GM21515 (cell line): Measurements from ENCODE around the gene SH3TC1.

Experiments
- ATAC-seq: cut with Tn5 transposase; IDR thresholded peaks from one replicate; pipeline ENCODE4 v1.9.1; 2021; ENCODE audit not compliant: unreplicated experiment

Gene SH3TC1

DNA sequence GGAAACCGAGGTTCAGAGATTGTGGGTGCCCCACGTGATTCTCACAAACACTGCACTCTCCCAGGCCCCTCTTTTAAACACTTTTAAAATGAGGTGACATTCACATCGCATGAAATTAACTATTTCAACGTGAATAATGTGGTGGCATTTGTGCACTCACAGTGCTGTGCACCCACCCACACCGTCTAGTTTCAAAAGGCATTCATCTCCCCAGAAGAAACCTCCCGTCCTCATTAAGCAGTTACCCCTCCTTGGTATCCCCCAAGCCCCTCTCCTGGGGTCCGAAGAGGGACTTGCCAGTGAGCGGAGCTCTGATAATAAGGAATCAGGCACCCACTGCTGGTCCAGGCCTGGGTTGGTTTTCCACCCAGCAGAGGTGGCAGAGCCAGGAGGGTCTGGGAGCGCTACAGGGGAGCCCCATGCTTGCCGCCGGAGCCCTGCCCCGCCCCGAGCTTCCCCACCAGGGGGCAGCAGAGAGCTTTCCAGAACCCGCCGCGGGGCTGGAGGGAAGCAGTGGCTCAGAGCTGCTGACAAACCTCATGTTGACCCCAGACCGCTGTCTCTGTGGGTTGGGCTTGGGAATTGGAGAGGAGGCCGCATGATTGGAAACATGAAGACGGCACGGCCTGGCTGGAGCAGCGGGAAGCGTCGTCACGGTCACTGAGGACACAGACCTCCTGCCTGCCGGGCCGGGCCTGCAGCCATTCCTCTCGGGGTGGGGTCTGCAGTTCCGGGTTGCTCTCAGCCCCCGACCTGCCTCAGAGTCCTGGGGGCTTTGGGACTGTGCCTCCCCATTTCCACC is 43.0 kb downstream of the SH3TC1 start:
- ATAC-seq = peak; percentile 62

DNA sequence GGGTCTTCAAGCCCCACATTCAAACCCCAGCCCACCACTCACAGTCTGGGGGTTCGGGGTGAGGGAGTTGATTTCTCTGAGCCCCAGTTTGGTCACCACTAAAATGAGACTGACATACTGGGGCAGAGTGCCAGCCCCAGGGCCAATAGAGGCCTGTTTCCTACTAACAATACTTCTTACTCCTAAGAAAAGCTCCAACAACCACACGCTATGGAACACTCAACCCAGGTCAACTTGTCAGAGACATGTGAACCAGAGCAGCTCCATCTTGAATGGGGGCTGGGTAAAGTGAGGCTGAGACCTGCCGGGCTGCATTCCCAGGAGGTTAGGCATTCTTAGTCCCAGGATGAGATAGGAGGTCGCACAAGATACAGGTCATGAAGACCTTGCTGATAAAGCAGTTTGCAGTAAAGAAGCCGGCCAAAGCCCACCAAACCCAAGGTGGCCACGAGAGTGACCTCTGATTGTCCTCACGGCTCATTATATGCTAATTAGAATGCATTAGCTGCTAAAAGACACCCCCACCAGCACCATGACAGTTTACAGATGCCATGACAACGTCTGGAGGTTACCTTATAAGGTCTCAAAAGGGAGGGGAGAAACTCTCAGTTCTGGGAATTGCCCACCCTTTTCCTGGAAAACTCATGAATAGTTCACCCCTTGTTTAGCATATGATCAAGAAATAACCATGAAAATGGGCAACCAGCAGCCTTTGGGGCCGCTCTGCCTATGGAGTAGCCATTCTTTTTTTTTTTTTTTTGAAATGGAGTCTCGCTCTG is 43.9 kb downstream of the SH3TC1 start:
- no peak for ATAC-seq

DNA sequence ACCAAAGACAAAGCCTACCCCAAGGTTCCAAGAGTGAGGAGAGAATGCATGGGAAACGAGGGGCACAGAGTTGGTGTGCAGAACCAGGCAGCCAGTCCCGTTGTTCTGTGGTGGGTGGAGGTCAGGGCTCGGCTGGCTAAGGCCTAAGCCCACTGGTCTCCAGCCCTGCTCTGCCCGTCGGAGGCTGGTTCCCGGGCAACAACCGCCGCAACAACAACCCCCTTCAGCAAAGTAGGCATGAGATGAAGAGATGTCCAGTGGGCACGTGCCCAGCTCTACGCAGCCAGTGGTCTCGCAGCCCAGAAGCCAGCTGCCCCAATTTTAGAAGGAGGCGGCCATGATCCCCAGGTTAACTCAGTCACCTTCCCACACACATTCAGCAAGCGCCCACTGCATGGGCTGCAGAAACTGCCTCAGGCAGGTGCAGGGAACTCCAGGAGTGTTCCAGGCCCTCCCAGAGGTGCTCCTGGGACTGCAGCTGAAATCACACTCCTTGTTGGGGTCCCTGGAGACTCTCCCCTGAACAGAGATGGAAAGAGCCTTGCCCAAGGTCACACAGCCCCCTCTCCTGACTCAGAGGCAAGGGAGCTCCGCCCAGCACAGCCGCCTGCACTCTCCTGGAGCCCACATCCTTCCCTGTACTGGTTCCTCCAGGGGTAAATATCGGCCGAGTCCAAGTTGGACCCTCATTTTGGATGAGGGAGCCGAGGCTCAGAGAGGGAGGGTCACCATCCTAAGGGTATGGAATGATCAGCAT is 45.1 kb downstream of the SH3TC1 start:
- ATAC-seq = no peak

DNA sequence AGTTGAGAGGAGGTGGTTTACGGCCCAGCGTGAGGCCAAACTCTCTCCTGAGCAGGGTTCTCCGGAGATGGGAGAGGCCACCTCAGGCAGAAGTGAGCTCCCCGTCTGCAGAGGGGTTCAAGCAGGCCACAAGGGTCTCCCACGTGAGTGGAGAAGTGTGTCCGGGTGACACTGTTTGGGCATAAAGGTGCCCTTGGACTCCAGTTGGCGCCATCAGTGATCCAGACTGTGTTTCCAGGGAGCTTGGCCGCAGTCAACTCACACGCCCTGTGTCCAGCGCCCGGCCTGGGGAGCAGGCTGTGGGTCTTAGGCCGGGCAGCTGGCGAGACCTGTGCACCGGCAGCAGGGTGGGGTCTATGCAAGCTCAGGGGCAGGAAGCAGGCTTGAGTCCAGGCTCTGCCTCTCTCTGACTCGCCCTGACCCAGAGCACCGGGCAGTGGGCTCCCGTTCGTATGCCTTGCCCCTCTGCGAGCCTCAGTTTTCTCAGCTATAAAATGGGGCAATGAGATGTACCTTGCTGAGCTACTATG is 45.9 kb downstream of the SH3TC1 start:
- no peak for ATAC-seq

DNA sequence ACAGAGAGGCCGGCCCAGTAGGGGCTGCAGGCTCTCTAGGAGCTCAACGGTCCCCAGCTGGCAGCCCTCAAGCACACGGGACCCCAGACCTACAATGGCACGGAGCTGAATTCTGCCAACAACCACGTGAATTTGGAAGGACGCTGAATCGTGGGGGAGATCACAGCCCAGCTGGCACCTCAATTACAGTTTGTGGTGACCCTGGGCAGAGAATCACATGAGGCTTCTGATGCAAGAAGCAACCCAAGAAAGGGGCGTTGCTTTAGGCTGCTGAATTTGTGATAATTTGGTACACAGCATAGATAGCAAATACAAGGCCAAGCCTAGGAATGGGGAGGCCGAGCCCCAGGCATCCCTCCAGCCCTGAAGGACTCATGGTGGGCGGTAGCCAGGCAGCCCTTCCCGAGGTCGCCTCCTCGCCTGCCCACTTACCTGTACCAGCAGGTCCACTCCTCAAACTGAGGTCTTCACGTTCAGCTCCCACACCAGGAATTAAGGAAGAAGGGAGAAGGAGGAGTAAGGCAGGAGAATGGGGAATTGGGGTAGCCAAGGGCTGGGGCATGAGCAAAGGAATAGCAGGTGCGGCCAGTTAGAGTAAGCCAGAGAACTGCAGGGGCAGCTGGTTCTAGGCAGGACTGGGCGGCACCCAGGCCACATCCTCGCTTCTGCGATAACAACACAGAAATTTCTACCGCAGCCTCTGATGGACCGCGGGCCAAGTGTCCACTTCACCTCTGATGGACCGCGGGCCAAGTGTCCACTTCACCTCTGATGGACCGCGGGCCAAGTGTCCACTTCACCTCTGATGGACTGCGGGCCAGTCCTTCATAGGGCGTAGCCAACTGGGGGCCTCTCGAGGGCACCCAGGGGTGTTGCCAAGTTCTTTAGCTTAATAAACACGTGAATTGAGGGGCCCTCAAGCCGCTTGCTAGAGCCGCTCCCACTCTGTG is 47.1 kb downstream of the SH3TC1 start:
- no peak for ATAC-seq

DNA sequence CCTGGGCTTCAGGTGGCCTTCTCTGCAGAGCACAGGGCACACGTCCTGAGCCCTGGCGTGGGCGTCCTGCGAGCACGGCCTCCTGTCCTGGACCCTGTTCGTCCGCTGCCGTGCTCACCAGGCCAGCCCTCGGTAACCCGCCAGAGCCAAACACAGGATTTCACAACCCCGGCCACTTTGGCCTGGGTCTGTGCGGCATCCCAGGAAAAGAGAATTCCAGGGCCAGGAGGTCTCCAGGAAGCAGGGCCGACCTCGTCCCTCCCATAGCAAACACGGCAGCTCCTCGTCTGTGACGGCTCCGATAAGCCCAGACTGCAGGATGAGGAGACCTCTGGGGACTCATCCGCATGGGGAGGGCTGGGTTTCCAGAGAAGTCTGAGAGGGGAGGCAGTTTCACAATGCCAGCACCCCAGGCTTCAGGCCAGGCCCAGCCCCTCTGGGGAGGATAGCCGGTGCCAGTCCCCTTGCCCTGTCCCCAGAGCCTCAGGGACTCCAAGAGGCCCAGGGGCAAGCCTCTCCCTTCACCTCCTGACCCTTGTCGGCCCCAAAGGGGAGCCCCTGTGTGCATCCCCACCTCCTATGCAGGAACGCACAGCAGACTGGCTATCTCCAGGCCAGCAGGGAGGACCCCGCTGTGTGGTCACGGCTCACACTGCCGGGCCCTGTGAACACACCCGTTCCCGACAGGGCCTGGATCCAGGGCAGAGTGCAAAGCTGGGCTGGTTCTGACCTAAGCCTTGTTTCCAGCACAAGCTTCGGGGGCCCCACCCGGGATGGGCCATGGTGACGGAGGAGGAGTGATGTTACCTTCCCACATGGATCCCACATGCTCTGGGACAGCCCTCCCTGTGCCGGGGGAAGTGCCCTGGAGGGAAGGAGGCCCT is 48.2 kb downstream of the SH3TC1 start:
- no peak for ATAC-seq

DNA sequence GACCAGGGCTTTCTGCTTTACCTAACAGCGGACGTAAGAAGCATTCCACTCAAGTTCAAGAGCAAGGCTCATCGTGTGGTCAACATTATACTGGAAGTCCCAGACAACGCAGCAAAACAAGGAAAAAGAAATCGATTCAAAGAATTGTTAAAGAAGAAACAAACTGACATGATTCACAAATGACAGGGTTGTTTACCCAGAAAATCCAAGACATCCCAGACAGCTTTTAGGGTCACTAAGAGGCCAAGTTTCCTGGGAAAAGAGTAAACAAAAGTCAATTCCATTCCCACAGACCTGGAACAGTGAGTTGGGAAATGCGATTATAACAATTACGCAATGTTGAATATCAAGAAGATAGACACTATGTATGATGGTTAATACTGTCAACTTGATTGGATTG is 49.0 kb downstream of the SH3TC1 start:
- ATAC-seq = no peak

DNA sequence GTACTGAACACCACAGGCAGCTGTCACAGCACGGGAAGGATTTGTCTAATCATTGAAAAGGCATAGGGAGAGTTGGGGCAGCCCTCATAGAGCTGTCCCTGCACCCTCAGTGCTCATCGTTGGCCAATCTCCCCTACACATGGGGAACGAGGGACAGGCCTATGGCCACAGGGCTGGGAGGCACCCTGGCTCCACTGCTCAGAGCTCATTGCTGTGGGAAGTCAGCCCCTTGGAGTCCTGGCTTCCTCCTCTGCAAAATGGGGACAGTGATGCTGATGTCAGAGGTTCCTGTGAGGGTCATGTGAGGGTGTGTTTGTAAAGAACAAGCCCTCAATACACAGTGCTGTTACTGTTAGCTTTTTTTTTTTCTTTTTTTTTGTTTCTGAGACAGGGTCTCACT is 51.1 kb downstream of the SH3TC1 start:
- no peak for ATAC-seq

DNA sequence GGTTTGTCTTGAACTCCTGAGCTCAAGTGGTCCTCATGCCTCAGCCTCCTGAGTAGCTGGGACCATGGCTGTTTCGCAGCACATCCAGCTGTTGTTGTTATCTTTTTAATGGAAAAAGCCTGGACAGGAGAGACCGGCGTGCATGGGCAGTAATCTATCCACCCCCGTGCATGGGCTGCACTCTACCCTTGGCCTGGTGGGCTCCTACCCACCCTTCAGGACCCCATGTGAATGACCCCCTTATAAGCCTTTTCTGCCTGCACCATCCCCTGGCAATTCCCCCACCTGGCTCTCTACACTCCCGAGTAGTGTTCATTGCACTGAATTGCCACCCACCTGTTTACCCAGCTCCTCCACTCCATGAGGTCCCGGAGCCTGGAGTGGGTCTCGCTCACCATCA is 51.5 kb downstream of the SH3TC1 start:
- no peak for ATAC-seq

DNA sequence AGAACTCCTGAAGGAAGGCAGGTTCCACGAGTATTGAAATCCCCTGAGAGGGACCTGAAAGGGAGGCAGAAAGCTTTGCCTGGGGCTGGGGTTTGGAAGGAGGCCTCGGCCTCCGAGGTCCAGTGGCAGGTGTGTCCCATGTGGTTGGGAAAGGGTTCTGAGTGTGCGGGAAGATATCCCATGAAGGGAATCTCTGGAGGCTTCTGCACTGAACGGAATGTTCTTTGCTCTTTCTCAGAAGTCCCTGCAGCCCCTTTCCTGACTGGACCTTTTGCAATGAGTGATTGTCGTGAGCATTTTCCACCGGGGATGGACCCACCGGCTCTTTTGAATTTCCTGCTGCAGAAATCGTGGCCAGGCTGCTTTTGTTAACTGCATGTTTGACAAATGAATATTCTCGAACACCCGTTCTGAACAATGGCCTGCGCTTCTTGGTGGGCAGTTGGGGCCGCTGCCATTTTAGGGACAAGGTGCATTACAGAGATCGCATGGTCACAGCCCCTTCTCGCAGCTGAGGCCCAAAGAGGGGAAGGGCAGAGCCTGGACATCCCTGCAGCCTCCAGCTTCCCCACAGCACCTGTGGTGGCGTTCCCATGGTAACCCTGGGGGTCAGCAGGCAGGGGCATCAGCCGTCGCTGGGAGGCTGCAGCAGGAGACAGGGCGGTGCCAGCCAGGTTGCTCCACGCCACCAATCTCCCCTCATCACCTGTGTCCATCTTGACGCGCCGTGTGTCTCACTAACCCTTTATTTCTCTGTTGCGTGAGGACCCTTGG is 52.2 kb downstream of the SH3TC1 start:
- no peak for ATAC-seq

DNA sequence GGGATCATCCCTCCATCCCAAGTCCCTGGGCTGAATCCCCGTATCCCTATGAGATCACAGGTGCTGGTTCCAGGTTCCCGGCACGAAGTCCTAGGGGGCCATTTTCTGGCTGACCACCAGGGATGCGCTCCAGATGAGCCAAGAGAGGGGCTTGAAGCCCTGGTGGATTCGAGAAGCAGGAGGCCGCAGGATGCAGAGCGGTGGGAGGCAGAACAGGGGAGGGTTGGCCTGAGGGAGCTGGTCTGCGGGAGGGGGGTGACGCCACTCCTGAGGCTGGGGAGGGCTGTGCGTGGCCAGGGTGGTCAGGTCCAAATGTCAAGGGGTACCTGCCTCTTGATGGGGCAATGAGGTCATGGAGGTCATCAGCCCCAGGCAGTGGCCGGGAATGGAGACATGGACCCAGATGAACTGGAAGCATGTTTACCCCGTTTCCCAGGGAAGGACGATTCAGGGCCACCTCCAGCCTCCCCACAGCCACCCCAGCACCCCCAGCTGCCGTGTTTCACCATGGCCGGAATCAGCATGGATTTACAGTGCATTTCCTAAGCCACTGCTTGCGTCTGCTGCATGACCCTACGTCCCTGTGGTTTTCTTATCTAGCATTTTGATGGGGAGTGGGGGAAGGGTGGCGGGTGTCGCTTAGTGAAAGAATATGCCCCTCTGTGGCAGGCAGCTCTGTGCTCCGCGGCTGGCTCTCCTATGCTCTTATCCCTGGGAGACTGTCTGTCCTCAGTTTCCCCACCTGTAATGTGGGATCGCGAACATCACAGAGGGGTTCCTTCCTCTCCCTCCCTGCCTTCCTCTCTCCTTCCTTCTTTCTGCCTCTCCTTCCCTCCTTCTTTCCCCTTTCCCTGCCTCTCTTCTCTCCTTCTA is 53.4 kb downstream of the SH3TC1 start:
- no peak for ATAC-seq

DNA sequence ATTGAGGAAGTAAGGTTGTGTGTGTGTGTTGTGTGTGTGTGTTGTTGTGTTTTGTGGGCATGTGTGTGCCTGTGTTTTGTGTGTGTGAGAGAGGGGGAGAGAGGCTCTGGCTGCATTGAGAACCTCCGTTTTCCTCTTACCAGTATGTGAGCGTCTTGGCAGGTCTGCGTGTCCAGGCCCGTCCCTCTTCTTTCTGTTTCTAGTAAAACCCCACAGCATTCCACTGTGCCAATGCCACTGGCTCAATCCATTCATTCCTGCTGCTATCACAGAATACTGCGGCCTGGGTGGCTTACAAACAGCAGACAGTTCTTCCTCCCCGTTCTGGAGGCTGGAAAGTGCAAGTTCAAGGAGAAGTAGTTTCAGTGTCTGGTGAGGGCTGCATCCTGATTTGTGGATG is 55.0 kb downstream of the SH3TC1 start:
- no peak for ATAC-seq

DNA sequence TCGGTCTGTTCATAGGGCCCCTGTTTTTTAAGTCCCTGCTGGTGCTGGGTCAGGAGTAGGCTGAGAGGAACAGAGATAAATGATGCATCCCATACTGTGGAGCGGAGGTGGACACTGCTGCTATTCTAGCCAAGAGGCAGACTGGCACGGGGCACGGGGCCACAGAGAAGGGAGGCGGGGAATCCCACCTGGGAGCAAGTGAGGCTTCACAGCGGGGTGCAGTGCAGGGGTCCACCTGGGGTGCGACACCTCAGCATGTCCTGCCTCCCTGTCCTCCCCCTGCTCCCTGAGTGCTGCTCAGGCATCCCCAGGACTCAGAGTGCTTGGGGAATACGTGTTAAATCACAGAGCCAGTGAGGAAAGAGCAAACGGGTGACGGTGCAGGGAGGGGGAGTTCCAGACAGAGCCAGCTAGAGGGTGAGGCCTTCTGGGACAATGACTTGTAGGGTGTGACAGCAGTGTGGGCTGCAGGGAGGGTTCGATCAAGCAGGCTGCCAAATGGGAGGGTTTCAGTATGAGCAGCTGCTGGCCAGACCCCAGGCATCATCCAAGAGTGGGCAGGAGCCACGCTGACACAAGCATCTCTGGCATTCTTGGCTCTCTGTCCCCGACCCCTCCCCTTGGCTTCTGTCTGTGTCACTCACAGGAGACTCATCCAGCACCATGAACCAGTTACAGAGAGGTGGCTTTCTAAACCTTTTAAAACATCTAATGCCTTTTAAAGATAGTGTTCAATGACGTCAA is 56.8 kb downstream of the SH3TC1 start:
- no peak for ATAC-seq

DNA sequence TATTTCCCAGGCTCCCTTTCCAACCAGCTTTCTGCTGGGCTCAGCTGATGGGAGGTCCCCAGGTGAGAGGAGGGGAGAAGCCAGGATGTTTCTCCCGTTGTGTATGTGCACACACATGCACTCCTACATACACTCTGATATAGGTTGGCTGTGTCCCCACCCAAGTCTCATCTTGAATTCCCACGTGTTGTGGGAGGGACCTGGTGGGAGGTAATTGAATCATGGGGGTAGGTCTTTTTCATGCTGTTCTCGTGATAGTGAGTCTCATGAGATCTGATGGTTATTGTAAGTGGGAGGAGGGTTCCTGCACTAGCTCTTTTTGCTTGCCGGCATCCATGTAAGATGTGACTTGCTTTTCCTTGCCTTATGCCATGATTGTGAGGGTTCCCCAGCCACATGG is 58.8 kb downstream of the SH3TC1 start:
- no peak for ATAC-seq

DNA sequence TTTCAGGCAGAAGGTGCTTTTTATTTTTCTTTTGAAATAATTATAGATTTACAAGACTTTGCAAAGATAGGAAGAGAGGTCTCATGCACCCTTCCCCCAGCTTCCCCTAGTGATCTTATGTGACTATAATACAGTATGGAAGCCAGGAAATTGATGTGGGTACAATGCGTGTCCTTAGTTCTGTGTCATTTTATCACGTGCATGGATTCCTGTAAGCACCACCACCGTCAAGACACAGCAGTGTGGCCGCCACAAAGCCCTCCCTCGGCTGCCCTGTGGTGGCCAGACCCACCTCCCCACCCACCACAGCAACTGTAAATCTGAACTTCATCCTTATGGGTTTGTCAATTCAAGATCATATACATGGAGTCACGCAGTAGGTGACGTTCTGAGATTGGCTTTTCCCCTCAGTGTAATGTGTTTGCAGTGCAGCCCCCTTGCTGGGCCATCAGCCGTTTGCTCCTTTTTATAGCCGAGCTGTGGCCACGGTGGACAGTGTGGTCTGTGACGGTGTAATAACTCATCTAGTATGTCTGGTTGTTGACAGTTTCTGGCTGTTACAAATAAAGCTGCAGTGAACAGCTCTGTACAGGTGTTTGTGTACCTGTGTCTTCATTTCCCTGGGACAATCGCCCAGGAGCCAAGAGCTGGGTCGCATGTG is 59.6 kb downstream of the SH3TC1 start:
- ATAC-seq = no peak

DNA sequence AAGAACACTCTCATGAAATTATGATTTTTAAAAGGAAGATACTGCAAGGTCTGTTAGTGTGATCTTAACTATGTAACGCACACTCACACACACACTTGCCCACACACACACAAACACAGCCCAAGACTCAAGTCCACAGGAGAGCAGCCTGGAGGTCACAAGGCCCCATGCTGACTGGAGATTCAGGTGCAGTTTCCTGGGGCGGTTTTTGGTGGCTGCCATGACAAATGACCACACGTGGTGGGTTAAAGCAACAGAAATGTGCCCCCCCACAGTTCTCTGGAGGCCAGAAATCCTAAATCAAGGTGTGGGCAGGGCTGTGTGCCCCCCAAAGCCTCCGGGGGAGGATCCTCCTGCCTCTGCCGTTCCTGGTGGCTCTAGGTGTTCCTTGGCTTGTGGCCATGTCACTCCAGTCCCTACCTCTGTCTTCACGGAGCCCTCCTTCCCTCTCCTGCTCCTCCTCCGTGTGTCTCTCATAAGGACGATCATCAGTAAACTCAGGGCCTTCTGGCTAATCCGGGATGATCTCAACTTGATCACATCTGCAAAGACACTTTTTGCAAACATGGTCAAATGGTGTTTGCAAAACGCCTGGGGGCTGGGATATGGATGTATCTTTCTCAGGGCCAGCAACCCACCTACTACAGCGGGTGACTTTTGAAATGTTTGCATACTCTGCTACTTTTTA is 60.8 kb downstream of the SH3TC1 start:
- no peak for ATAC-seq
